Measurements from ENCODE around the gene TPGS2. TPM values are rescaled to one million over a fixed set of nuclear protein-coding genes. Genes with fewer than 3 reads are reported as not detected.

TPGS2 gene
- total RNA-seq, 4 donors from 2014 or later, result 44.0 to 83.4 (median 66.7) TPM

- Histone ChIP-seq H3K4me3 (no peak overlapping the region), H3K9me3 (no peaks in the 10 kb centered on the region), H3K4me1 (no peaks in the 10 kb centered on the region), H3K27me3 (no peaks in the 10 kb centered on the region), H3K36me3 (no peaks in the 10 kb centered on the region), H3K27ac (no peak overlapping the region)
- DNase-seq (ENCODE audit: low spot score in 2 of 2), result no peak
- WGBS, result 85% methylated on average over 2 of the region's 2 CpGs
- no peak for TF ChIP-seq POLR2A (IDR thresholded peaks at IDR 0.05)
- TF ChIP-seq, protein P1, sequence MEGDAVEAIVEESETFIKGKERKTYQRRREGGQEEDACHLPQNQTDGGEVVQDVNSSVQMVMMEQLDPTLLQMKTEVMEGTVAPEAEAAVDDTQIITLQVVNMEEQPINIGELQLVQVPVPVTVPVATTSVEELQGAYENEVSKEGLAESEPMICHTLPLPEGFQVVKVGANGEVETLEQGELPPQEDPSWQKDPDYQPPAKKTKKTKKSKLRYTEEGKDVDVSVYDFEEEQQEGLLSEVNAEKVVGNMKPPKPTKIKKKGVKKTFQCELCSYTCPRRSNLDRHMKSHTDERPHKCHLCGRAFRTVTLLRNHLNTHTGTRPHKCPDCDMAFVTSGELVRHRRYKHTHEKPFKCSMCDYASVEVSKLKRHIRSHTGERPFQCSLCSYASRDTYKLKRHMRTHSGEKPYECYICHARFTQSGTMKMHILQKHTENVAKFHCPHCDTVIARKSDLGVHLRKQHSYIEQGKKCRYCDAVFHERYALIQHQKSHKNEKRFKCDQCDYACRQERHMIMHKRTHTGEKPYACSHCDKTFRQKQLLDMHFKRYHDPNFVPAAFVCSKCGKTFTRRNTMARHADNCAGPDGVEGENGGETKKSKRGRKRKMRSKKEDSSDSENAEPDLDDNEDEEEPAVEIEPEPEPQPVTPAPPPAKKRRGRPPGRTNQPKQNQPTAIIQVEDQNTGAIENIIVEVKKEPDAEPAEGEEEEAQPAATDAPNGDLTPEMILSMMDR (IDR thresholded peaks at IDR 0.05), result no peak
Observed at GRCh38 chr18:36762074-36762473, 66.7 kb downstream of the TPGS2 start.

GRCh38 chr18:36761186-36761698 lies 67.6 kb downstream of the TPGS2 start:
- Histone ChIP-seq H3K36me3 (no peaks in the 10 kb centered on the region), H3K27me3 (no peaks in the 10 kb centered on the region), H3K4me3 (no peak overlapping the region), H3K9me3 (no peaks in the 10 kb centered on the region), H3K4me1 (peaks cover 6% of the 10 kb centered on the region), H3K27ac (no peak overlapping the region)
- DNase-seq (ENCODE audit: low spot score in 2 of 2), result no peak
- TF ChIP-seq EP300 (IDR thresholded peaks at IDR 0.05), result no peak
- TF ChIP-seq POLR2AphosphoS5 (IDR thresholded peaks at IDR 0.05), result no peak
- TF ChIP-seq, protein P1 (IDR thresholded peaks at IDR 0.05), result no peak
- TF ChIP-seq POLR2A (IDR thresholded peaks at IDR 0.05), result no peak
- 96% methylated on average over 12 of the region's 12 CpGs for WGBS

DNA sequence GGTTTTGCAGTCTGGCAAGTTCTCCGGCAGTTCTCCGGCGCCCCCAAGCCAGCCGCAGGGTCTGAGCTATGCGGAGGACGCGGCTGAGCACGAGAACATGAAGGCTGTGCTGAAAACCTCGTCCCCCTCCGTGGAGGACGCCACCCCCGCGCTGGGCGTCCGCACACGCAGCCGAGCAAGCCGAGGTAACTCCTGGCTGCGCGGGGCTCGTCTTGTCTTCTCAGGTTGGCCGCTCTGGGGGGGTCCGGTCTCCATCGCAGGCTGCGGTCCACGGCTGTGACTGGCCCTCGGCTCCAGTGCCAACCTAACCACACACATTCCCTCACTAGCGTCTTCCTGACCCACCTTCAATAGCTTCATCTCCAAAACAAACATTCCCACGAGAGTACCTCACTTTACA lies 68.2 kb downstream of the TPGS2 start:
- Histone ChIP-seq H3K4me3 (no peak overlapping the region), H3K9me3 (no peaks in the 10 kb centered on the region), H3K4me1 (peaks cover 6% of the 10 kb centered on the region), H3K27ac (no peak overlapping the region), H3K36me3 (no peaks in the 10 kb centered on the region), H3K27me3 (no peaks in the 10 kb centered on the region)
- no peak for TF ChIP-seq POLR2A (IDR thresholded peaks at IDR 0.05)
- TF ChIP-seq, protein P1 (IDR thresholded peaks at IDR 0.05), result no peak
- TF ChIP-seq EP300 (IDR thresholded peaks at IDR 0.05), result no peak
- no peak for TF ChIP-seq POLR2AphosphoS5 (IDR thresholded peaks at IDR 0.05)
- 93% methylated on average over 23 of the region's 29 CpGs for WGBS
- DNase-seq (ENCODE audit: low spot score in 2 of 2), result no peak

GRCh38 chr18:36759167-36759776 lies 69.5 kb downstream of the TPGS2 start:
- TF ChIP-seq EP300 (IDR thresholded peaks at IDR 0.05), result no peak
- no peak for TF ChIP-seq POLR2A (IDR thresholded peaks at IDR 0.05)
- TF ChIP-seq, protein P1 (IDR thresholded peaks at IDR 0.05), result no peak
- TF ChIP-seq POLR2AphosphoS5 (IDR thresholded peaks at IDR 0.05), result no peak
- Histone ChIP-seq H3K27me3 (no peaks in the 10 kb centered on the region), H3K9me3 (no peaks in the 10 kb centered on the region), H3K4me3 (no peak overlapping the region), H3K4me1 (peaks cover 6% of the 10 kb centered on the region), H3K36me3 (no peaks in the 10 kb centered on the region), H3K27ac (no peak overlapping the region)
- no peak for DNase-seq (ENCODE audit: low spot score in 2 of 2)
- 68% methylated on average over 6 of the region's 6 CpGs for WGBS

GRCh38 chr18:36758623-36759022 lies 70.2 kb downstream of the TPGS2 start:
- no peak overlapping the region for H3K4me3 ChIP-seq
- H3K27ac ChIP-seq, result no peak overlapping the region
- no peak for DNase-seq (ENCODE audit: low spot score in 2 of 2)
- H3K36me3 ChIP-seq, result no peaks in the 10 kb centered on the region
- TF ChIP-seq POLR2AphosphoS5 (IDR thresholded peaks at IDR 0.05), result no peak
- TF ChIP-seq EP300 (IDR thresholded peaks at IDR 0.05), result no peak
- no peak for TF ChIP-seq POLR2A (IDR thresholded peaks at IDR 0.05)
- TF ChIP-seq, protein P1 (IDR thresholded peaks at IDR 0.05), result no peak
- H3K27me3 ChIP-seq, result no peaks in the 10 kb centered on the region
- no peaks in the 10 kb centered on the region for H3K9me3 ChIP-seq
- H3K4me1 ChIP-seq, result peaks cover 6% of the 10 kb centered on the region
- 75% methylated on average over 9 of the region's 10 CpGs for WGBS

All from suprapubic skin (tissue), 4 donors.